ENCODE measurements around the gene OCA2.

DNA sequence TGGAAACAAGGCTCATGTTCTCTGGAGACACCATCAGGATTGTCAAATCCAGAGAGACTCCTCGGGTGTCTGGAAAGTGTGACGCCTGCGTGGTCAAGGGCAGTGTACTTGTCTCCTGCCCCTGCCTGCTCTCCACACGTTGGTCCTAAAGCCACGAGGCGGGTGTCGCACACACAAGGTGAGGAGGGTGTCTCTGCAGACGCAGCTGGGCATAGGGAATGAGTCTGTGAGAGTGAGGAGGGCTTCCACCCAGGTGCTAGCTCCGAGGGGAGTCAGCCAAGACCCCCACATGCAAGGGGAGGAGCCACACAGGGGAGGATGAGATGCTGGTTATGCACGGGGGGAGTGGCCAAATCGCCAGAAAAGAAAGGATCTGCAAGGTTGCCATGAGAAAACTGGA is 27.9 kb upstream of the OCA2 start:
- TF ChIP-seq, protein P1, sequence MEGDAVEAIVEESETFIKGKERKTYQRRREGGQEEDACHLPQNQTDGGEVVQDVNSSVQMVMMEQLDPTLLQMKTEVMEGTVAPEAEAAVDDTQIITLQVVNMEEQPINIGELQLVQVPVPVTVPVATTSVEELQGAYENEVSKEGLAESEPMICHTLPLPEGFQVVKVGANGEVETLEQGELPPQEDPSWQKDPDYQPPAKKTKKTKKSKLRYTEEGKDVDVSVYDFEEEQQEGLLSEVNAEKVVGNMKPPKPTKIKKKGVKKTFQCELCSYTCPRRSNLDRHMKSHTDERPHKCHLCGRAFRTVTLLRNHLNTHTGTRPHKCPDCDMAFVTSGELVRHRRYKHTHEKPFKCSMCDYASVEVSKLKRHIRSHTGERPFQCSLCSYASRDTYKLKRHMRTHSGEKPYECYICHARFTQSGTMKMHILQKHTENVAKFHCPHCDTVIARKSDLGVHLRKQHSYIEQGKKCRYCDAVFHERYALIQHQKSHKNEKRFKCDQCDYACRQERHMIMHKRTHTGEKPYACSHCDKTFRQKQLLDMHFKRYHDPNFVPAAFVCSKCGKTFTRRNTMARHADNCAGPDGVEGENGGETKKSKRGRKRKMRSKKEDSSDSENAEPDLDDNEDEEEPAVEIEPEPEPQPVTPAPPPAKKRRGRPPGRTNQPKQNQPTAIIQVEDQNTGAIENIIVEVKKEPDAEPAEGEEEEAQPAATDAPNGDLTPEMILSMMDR (IDR thresholded peaks at IDR 0.05): no peak
- TF ChIP-seq POLR2A (IDR thresholded peaks at IDR 0.05): no peak

Measured in heart left ventricle (tissue), 13 donors.